Activated T-cell treated with anti-CD3 and anti-CD28 coated beads, Interleukin-2, amount 50 U/mL, for 4 hours (primary cell): Measurements from ENCODE around the gene SAP30BP. TPM values are rescaled to one million over a fixed set of nuclear protein-coding genes. Genes with fewer than 3 reads are reported as not detected.
A peak's percentile ranks its signal among the peaks of the same experiment; 100 is the strongest.

Experiments used
- ATAC-seq, 2 donors: fragments of 200-7000 bp; cut with Tn5 transposase; one replicate each; pipeline ENCODE4 v1.10.0; 2021
- DNase-seq: peaks from one replicate; pipeline ENCODE4 v3.0.0-alpha.2; 2020
- H3K27me3 Mint-ChIP-seq: one replicate; pipeline ENCODE4 v1.8.0; 2021; ENCODE audit warnings: low read depth, mixed read lengths
- H3K36me3 Mint-ChIP-seq: one replicate; pipeline ENCODE4 v1.8.0; 2022; ENCODE audit warnings: mixed read lengths; ENCODE audit not compliant: insufficient read depth
- H3K4me1 Mint-ChIP-seq: one replicate; pipeline ENCODE4 v1.8.0; 2021; ENCODE audit warnings: low read depth, mixed read lengths
- H3K4me3 Mint-ChIP-seq: one replicate; pipeline ENCODE4 v1.8.0; 2021; ENCODE audit warnings: mild to moderate bottlenecking, moderate library complexity, mixed read lengths
- H3K9me3 Mint-ChIP-seq: one replicate; pipeline ENCODE4 v1.8.0; 2021; ENCODE audit warnings: mixed read lengths
- total RNA-seq, 3 donors: library from RNA; stranded (reverse); gene quantifications; one replicate each; pipeline ENCODE4 v1.2.1, GENCODE V29; 2021

Gene SAP30BP
- total RNA-seq, 3 donors from 2014 or later = 115 to 124 (median 119) TPM

GRCh38 chr17:75638893-75639292 is 28.2 kb upstream of the SAP30BP start:
- no peaks in the 10 kb centered on the region for H3K27me3 Mint-ChIP-seq
- no peak overlapping the region for H3K4me3 Mint-ChIP-seq
- no peaks in the 10 kb centered on the region for H3K9me3 Mint-ChIP-seq
- H3K36me3 Mint-ChIP-seq = no peaks in the 10 kb centered on the region
- peaks cover 1% of the 10 kb centered on the region for H3K4me1 Mint-ChIP-seq
- ATAC-seq = no peak
- DNase-seq = no peak

GRCh38 chr17:75639327-75639726 is 27.8 kb upstream of the SAP30BP start:
- Mint-ChIP-seq H3K27me3 (no peaks in the 10 kb centered on the region), H3K4me3 (no peak overlapping the region), H3K36me3 (no peaks in the 10 kb centered on the region), H3K9me3 (no peaks in the 10 kb centered on the region), H3K4me1 (no peaks in the 10 kb centered on the region)
- no peak for DNase-seq
- ATAC-seq = no peak

GRCh38 chr17:75639771-75640555 is 27.2 kb upstream of the SAP30BP start:
- H3K36me3 Mint-ChIP-seq = no peaks in the 10 kb centered on the region

GRCh38 chr17:75640556-75641119 is 26.5 kb upstream of the SAP30BP start:
- Mint-ChIP-seq H3K27me3 (no peaks in the 10 kb centered on the region), H3K36me3 (no peaks in the 10 kb centered on the region), H3K4me3 (no peak overlapping the region), H3K9me3 (no peaks in the 10 kb centered on the region), H3K4me1 (no peaks in the 10 kb centered on the region)
- no peak for DNase-seq
- ATAC-seq = no peak

More at GRCh38 chr17:75639771-75640555, 27.2 kb upstream of the SAP30BP start:
- Mint-ChIP-seq H3K4me3 (no peak overlapping the region), H3K4me1 (no peaks in the 10 kb centered on the region), H3K9me3 (no peaks in the 10 kb centered on the region), H3K27me3 (no peaks in the 10 kb centered on the region)
- ATAC-seq (no peak), DNase-seq (no peak)

GRCh38 chr17:75641343-75641742 is 25.8 kb upstream of the SAP30BP start:
- no peaks in the 10 kb centered on the region for H3K27me3 Mint-ChIP-seq
- H3K9me3 Mint-ChIP-seq = no peaks in the 10 kb centered on the region
- no peaks in the 10 kb centered on the region for H3K36me3 Mint-ChIP-seq
- ATAC-seq (no peak), DNase-seq (no peak)
- no peak overlapping the region for H3K4me3 Mint-ChIP-seq
- peaks cover 3% of the 10 kb centered on the region for H3K4me1 Mint-ChIP-seq

GRCh38 chr17:75642182-75642783 is 24.9 kb upstream of the SAP30BP start:
- H3K36me3 Mint-ChIP-seq = no peaks in the 10 kb centered on the region
- H3K9me3 Mint-ChIP-seq = no peaks in the 10 kb centered on the region
- H3K27me3 Mint-ChIP-seq = no peaks in the 10 kb centered on the region

GRCh38 chr17:75642784-75643642 is 24.1 kb upstream of the SAP30BP start:
- Mint-ChIP-seq H3K4me1 (peaks cover 6% of the 10 kb centered on the region), H3K9me3 (no peaks in the 10 kb centered on the region), H3K36me3 (no peaks in the 10 kb centered on the region), H3K4me3 (no peak overlapping the region), H3K27me3 (no peaks in the 10 kb centered on the region)
- ATAC-seq (no peak), DNase-seq (no peak)

More at GRCh38 chr17:75642182-75642783, 24.9 kb upstream of the SAP30BP start:
- H3K4me3 Mint-ChIP-seq = no peak overlapping the region
- DNase-seq (no peak), ATAC-seq (no peak)
- H3K4me1 Mint-ChIP-seq = peaks cover 6% of the 10 kb centered on the region

GRCh38 chr17:75643643-75644017 is 23.5 kb upstream of the SAP30BP start:
- ATAC-seq (no peak), DNase-seq (no peak)
- no peaks in the 10 kb centered on the region for H3K27me3 Mint-ChIP-seq
- H3K36me3 Mint-ChIP-seq = no peaks in the 10 kb centered on the region
- peaks cover 6% of the 10 kb centered on the region for H3K4me1 Mint-ChIP-seq
- no peaks in the 10 kb centered on the region for H3K9me3 Mint-ChIP-seq
- no peak overlapping the region for H3K4me3 Mint-ChIP-seq

GRCh38 chr17:75645501-75645888 is 21.6 kb upstream of the SAP30BP start:
- ATAC-seq = no peak
- H3K27me3 Mint-ChIP-seq = no peaks in the 10 kb centered on the region
- no peak overlapping the region for H3K4me3 Mint-ChIP-seq
- H3K36me3 Mint-ChIP-seq = peaks cover 11% of the 10 kb centered on the region
- no peaks in the 10 kb centered on the region for H3K9me3 Mint-ChIP-seq
- no peak for DNase-seq
- H3K4me1 Mint-ChIP-seq = peaks cover 6% of the 10 kb centered on the region

- Mint-ChIP-seq H3K9me3 (no peaks in the 10 kb centered on the region), H3K4me1 (peaks cover 6% of the 10 kb centered on the region), H3K36me3 (peaks cover 16% of the 10 kb centered on the region), H3K4me3 (no peak overlapping the region), H3K27me3 (no peaks in the 10 kb centered on the region)
- DNase-seq (no peak), ATAC-seq (peak; percentile 61 to 71)
Measured at GRCh38 chr17:75645889-75646637, 21.1 kb upstream of the SAP30BP start.

- Mint-ChIP-seq H3K36me3 (peaks cover 17% of the 10 kb centered on the region), H3K9me3 (no peaks in the 10 kb centered on the region), H3K4me1 (peaks cover 6% of the 10 kb centered on the region), H3K4me3 (no peak overlapping the region), H3K27me3 (no peaks in the 10 kb centered on the region)
- no peak for ATAC-seq
- DNase-seq = no peak
Measured at GRCh38 chr17:75646638-75646992, 20.5 kb upstream of the SAP30BP start.

- Mint-ChIP-seq H3K36me3 (peaks cover 17% of the 10 kb centered on the region), H3K9me3 (no peaks in the 10 kb centered on the region), H3K4me3 (no peak overlapping the region), H3K27me3 (no peaks in the 10 kb centered on the region), H3K4me1 (peaks cover 6% of the 10 kb centered on the region)
- ATAC-seq = no peak
- DNase-seq = no peak
Measured at GRCh38 chr17:75647061-75647460, 20.1 kb upstream of the SAP30BP start.

- Mint-ChIP-seq H3K27me3 (no peaks in the 10 kb centered on the region), H3K36me3 (peaks cover 19% of the 10 kb centered on the region)
Measured at GRCh38 chr17:75647921-75648320, 19.2 kb upstream of the SAP30BP start.

GRCh38 chr17:75649687-75650086 is 17.5 kb upstream of the SAP30BP start:
- no peak for ATAC-seq

More at GRCh38 chr17:75647921-75648320, 19.2 kb upstream of the SAP30BP start:
- Mint-ChIP-seq H3K4me3 (no peak overlapping the region), H3K9me3 (no peaks in the 10 kb centered on the region), H3K4me1 (peaks cover 6% of the 10 kb centered on the region)
- no peak for ATAC-seq
- DNase-seq = no peak

More at GRCh38 chr17:75649687-75650086, 17.5 kb upstream of the SAP30BP start:
- Mint-ChIP-seq H3K9me3 (no peaks in the 10 kb centered on the region), H3K4me1 (peaks cover 6% of the 10 kb centered on the region), H3K27me3 (no peaks in the 10 kb centered on the region), H3K36me3 (peaks cover 29% of the 10 kb centered on the region), H3K4me3 (no peak overlapping the region)
- no peak for DNase-seq
